ENCODE data around the gene DHRSX. TPM values are rescaled to one million over a fixed set of nuclear protein-coding genes. Genes with fewer than 3 reads are reported as not detected.
"Not testable (repeated sequence)": the region's sequence is repeated elsewhere in the genome, so short reads cannot be mapped to it uniquely, and the experiment has no call there.

DHRSX gene
- total and polyA plus RNA-seq, 2 donors (not counting 1 experiment from before 2014, with no cell fraction given) = 18.8 to 39.0 TPM

GRCh38 chrX:2383144-2383543 is 117.6 kb downstream of the DHRSX start:
- H3K4me3 Mint-ChIP-seq = no peak overlapping the region
- intact Hi-C loops (cut with micrococcal nuclease) = no loop called here
- no peak overlapping the region for H2AFZ ChIP-seq (ENCODE audit: insufficient read depth, low read depth, low read length, poor library complexity, severe bottlenecking)
- no peak overlapping the region for H3K27ac Mint-ChIP-seq
- 100% methylated on average over 1 of the region's 1 CpG for WGBS (ENCODE audit: insufficient coverage)
- no peaks in the 10 kb centered on the region for H3K27me3 Mint-ChIP-seq
- no peak overlapping the region for H3K27ac ChIP-seq (ENCODE audit: low read length in 2 of 2)
- ATAC-seq (ENCODE audit: low read depth) = no peak
- H4K20me1 ChIP-seq (ENCODE audit: control insufficient read depth, insufficient read depth, low read length, poor library complexity, severe bottlenecking) = no peaks in the 10 kb centered on the region
- H3K79me2 ChIP-seq (ENCODE audit: control insufficient read depth, insufficient read depth, low read length) = no peaks in the 10 kb centered on the region
- no peak overlapping the region for H3K9ac ChIP-seq (ENCODE audit: low read length)
- H3K9me3 ChIP-seq (ENCODE audit: control extremely low read depth in 1 of 3, control insufficient read depth in 2 of 3, insufficient read depth in 1 of 3, low read length in 2 of 3) = peaks cover 0 to 7% (median 0%) of the 10 kb centered on the region in 3 donors
- DNase-seq = no peak
- H3K4me3 ChIP-seq (ENCODE audit: control extremely low read depth in 1 of 5, extremely low read depth in 1 of 5, insufficient read depth in 1 of 5, low read depth in 2 of 5, low read length in 4 of 5) = no peak overlapping the region
- H3K4me1 Mint-ChIP-seq = no peaks in the 10 kb centered on the region
- peaks cover 0 to 8% of the 10 kb centered on the region in 2 experiments for H3K36me3 ChIP-seq (replicated peaks in 1 of 2; ENCODE audit: control extremely low read depth in 1 of 2, control insufficient read depth in 1 of 2, extremely low read depth in 1 of 2, insufficient read depth in 2 of 2, low read length in 1 of 2)
- ChIA-PET CTCF (no interaction called here), POLR2A (no interaction called here)
- no peaks in the 10 kb centered on the region for H3K27me3 ChIP-seq (replicated peaks in 1 of 4; ENCODE audit: control extremely low read depth in 1 of 4, control insufficient read depth in 3 of 4, insufficient read depth in 4 of 4, low read length in 3 of 4)
- H3K4me2 ChIP-seq (replicated peaks; ENCODE audit: low read depth, low read length, poor library complexity, severe bottlenecking) = no peak overlapping the region
- TF ChIP-seq EZH2 (IDR thresholded peaks at IDR 0.05; ENCODE audit: borderline replicate concordance, insufficient read depth, low read depth, low read length, poor library complexity, severe bottlenecking) = no peak
- no peak for TF ChIP-seq CTCF (IDR thresholded peaks at IDR 0.05)
- no peaks in the 10 kb centered on the region for H3K4me1 ChIP-seq (ENCODE audit: control insufficient read depth in 2 of 2, insufficient read depth in 2 of 2, low read length in 2 of 2)
- H3K9me3 Mint-ChIP-seq (ENCODE audit: insufficient read depth) = peaks cover 3% of the 10 kb centered on the region

GRCh38 chrX:2382433-2383048 is 118.2 kb downstream of the DHRSX start:
- H3K9me3 ChIP-seq (ENCODE audit: control extremely low read depth in 1 of 3, control insufficient read depth in 2 of 3, insufficient read depth in 1 of 3, low read length in 2 of 3); H3K27ac ChIP-seq (ENCODE audit: low read length in 2 of 2); ATAC-seq (ENCODE audit: low read depth); POLR2A ChIA-PET; intact Hi-C loops (cut with micrococcal nuclease); H3K4me3 Mint-ChIP-seq; H4K20me1 ChIP-seq (ENCODE audit: control insufficient read depth, insufficient read depth, low read length, poor library complexity, severe bottlenecking); H3K4me3 ChIP-seq (ENCODE audit: control extremely low read depth in 1 of 5, extremely low read depth in 1 of 5, insufficient read depth in 1 of 5, low read depth in 2 of 5, low read length in 4 of 5); CTCF ChIA-PET; H3K27ac Mint-ChIP-seq; H3K4me2 ChIP-seq (replicated peaks; ENCODE audit: low read depth, low read length, poor library complexity, severe bottlenecking); H3K27me3 ChIP-seq (replicated peaks in 1 of 4; ENCODE audit: control extremely low read depth in 1 of 4, control insufficient read depth in 3 of 4, insufficient read depth in 4 of 4, low read length in 3 of 4); H3K9me3 Mint-ChIP-seq (ENCODE audit: insufficient read depth); H3K27me3 Mint-ChIP-seq; H3K4me1 Mint-ChIP-seq; H2AFZ ChIP-seq (ENCODE audit: insufficient read depth, low read depth, low read length, poor library complexity, severe bottlenecking); DNase-seq; H3K4me1 ChIP-seq (ENCODE audit: control insufficient read depth in 2 of 2, insufficient read depth in 2 of 2, low read length in 2 of 2); H3K79me2 ChIP-seq (ENCODE audit: control insufficient read depth, insufficient read depth, low read length); H3K9ac ChIP-seq (ENCODE audit: low read length); H3K36me3 ChIP-seq (replicated peaks in 1 of 2; ENCODE audit: control extremely low read depth in 1 of 2, control insufficient read depth in 1 of 2, extremely low read depth in 1 of 2, insufficient read depth in 2 of 2, low read length in 1 of 2): not testable (repeated sequence)
- WGBS (ENCODE audit: insufficient coverage) = 98% methylated on average over 3 of the region's 3 CpGs
